ENCODE measurements around the gene AZU1.
A peak's percentile ranks its signal among the peaks of the same experiment; 100 is the strongest.
"Not testable (repeated sequence)": the region's sequence is repeated elsewhere in the genome, so short reads cannot be mapped to it uniquely, and the experiment has no call there.

The AZU1 gene

GRCh38 chr19:821231-821824 lies 6.3 kb upstream of the AZU1 start:
- no peaks in the 10 kb centered on the region for H3K27me3 ChIP-seq (ENCODE audit: low read depth)
- peak in 1 of 2 experiments; percentile 68 for DNase-seq (ENCODE audit: low spot score in 2 of 2)
- H3K9me3 ChIP-seq = no peaks in the 10 kb centered on the region
- no peaks in the 10 kb centered on the region for H3K36me3 ChIP-seq (replicated peaks)
- H3K4me1 ChIP-seq = no peaks in the 10 kb centered on the region
- peak overlapping the region; percentile 42 for H3K4me3 ChIP-seq
- in situ Hi-C loops (cut with MboI; ENCODE audit: low sequenced_read_pairs) = no loop called here

GRCh38 chr19:821825-822503 lies 5.7 kb upstream of the AZU1 start, which contains the start of gene PLPPR3:
TSS of gene PLPPR3 (minus strand) at chr19:821955. CDS start at chr19:821559, 396 bp downstream.
- H3K4me1 ChIP-seq = no peaks in the 10 kb centered on the region
- DNase-seq (ENCODE audit: low spot score in 2 of 2) = peak in 1 of 2 experiments; percentile 51
- H3K4me3 ChIP-seq = peak within 1 kb of the TSS; percentile 42

DNA sequence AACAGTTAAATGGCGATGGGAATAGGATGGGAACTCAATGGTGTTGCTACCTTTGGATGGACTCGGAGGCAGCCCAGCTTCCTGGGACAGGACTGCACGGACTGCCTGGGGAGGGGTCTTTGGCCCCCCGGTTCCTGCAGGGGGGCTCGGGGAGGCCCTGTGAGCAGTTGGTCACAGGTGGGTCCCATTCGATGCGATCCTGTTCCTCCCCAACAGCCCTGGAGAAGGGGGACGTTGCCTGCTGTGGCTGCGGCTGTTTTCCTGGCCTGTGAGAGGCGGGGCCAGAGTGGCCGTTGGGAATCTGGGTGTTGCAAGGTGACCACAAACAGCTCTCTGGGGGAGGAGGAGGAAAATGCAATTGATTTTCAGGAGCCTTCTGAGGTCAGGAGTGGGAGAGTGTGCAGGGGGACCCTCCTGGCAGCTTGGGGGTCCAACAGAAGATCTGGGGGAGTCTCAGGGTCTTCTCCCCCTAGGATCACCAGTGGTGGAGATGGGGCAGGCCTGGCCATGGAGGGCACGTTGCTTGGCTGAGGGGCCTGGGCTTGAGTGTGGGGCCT lies 4.0 kb upstream of the AZU1 start:
- Histone ChIP-seq H3K9me3 (no peaks in the 10 kb centered on the region), H3K4me1 (no peaks in the 10 kb centered on the region), H3K27me3 (ENCODE audit: low read depth) (no peaks in the 10 kb centered on the region), H3K4me3 (no peak overlapping the region), H3K36me3 (replicated peaks) (no peaks in the 10 kb centered on the region)
- in situ Hi-C loops (cut with MboI; ENCODE audit: low sequenced_read_pairs) = no loop called here
- DNase-seq (ENCODE audit: low spot score in 2 of 2) = no peak

More at GRCh38 chr19:821825-822503, 5.7 kb upstream of the AZU1 start, which contains the start of gene PLPPR3:
- Histone ChIP-seq H3K36me3 (replicated peaks) (no peaks in the 10 kb centered on the region), H3K27me3 (ENCODE audit: low read depth) (no peaks in the 10 kb centered on the region), H3K9me3 (no peaks in the 10 kb centered on the region)
- in situ Hi-C loops (cut with MboI; ENCODE audit: low sequenced_read_pairs) = no loop called here

DNA sequence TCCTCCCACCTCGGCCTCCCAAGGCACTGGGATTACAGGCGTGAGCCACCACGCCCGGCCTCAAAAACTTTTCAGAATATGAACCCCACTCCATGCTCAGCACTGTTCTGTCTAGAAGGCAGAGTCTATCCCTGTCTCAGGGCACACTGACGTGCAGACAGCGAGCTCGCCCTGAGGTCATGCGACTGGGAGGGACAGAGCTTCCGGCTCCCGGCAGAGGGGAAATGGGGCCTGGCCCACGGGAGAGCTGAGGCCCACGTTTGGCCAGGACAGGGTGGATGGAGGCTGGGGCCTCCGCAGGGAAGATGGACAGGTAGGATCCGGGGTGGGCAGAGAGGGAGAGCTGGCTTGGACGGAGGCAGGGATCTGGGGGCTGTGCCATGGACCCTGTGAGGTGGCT lies 2.8 kb upstream of the AZU1 start:
- H3K4me1 ChIP-seq = no peaks in the 10 kb centered on the region
- in situ Hi-C loops (cut with MboI; ENCODE audit: low sequenced_read_pairs) = no loop called here
- H3K9me3 ChIP-seq = no peaks in the 10 kb centered on the region
- H3K36me3 ChIP-seq (replicated peaks) = no peaks in the 10 kb centered on the region
- H3K4me3 ChIP-seq = no peak overlapping the region
- DNase-seq (ENCODE audit: low spot score in 2 of 2) = no peak
- H3K27me3 ChIP-seq (ENCODE audit: low read depth) = no peaks in the 10 kb centered on the region

GRCh38 chr19:825897-826644 lies 1.6 kb upstream of the AZU1 start:
- in situ Hi-C loops (cut with MboI; ENCODE audit: low sequenced_read_pairs) = no loop called here
- H3K27me3 ChIP-seq (ENCODE audit: low read depth) = no peaks in the 10 kb centered on the region

GRCh38 chr19:827314-827709 lies 325 bp upstream of the AZU1 start:
- Histone ChIP-seq H3K4me1 (no peaks in the 10 kb centered on the region), H3K4me3 (no peak overlapping the region), H3K9me3 (no peaks in the 10 kb centered on the region), H3K36me3 (replicated peaks) (no peaks in the 10 kb centered on the region), H3K27me3 (ENCODE audit: low read depth) (no peaks in the 10 kb centered on the region)
- no peak for DNase-seq (ENCODE audit: low spot score in 2 of 2)
- in situ Hi-C loops (cut with MboI; ENCODE audit: low sequenced_read_pairs) = no loop called here

More at GRCh38 chr19:825897-826644, 1.6 kb upstream of the AZU1 start:
- H3K36me3 ChIP-seq (replicated peaks) = no peaks in the 10 kb centered on the region
- no peaks in the 10 kb centered on the region for H3K9me3 ChIP-seq
- no peak overlapping the region for H3K4me3 ChIP-seq
- H3K4me1 ChIP-seq = no peaks in the 10 kb centered on the region
- no peak for DNase-seq (ENCODE audit: low spot score in 2 of 2)

DNA sequence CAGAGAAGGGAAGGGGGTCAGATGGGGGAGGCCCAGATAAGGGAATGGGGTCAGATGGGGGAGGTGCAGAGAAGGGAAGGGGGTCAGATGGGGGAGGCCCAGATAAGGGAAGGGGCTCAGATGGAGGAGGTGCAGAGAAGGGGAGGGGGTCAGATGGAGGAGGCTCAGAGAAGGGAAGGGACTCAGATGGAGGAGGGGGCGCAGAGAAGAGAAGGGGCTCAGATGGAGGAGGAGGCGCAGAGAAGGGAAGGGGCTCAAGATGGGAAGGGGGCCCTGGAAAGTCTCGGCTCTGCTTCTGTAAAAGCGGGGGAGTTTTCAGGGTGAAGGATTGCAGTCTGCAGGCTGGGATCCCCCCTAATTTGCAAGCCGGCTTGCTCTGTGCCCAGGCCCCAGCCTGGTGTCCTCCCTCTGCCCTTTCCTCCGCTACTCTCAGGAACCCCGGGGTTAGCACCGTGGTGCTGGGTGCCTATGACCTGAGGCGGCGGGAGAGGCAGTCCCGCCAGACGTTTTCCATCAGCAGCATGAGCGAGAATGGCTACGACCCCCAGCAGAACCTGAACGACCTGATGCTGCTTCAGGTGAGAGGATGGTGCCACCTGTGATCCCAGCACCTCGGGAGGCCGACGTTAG lies 1.6 kb downstream of the AZU1 start:
- H3K4me3 ChIP-seq = no peak overlapping the region
- DNase-seq (ENCODE audit: low spot score in 2 of 2) = no peak
- H3K9me3 ChIP-seq = no peaks in the 10 kb centered on the region
- H3K4me1 ChIP-seq = no peaks in the 10 kb centered on the region
- no peaks in the 10 kb centered on the region for H3K36me3 ChIP-seq (replicated peaks)
- in situ Hi-C loops (cut with MboI; ENCODE audit: low sequenced_read_pairs) = no loop called here
- H3K27me3 ChIP-seq (ENCODE audit: low read depth) = no peaks in the 10 kb centered on the region

DNA sequence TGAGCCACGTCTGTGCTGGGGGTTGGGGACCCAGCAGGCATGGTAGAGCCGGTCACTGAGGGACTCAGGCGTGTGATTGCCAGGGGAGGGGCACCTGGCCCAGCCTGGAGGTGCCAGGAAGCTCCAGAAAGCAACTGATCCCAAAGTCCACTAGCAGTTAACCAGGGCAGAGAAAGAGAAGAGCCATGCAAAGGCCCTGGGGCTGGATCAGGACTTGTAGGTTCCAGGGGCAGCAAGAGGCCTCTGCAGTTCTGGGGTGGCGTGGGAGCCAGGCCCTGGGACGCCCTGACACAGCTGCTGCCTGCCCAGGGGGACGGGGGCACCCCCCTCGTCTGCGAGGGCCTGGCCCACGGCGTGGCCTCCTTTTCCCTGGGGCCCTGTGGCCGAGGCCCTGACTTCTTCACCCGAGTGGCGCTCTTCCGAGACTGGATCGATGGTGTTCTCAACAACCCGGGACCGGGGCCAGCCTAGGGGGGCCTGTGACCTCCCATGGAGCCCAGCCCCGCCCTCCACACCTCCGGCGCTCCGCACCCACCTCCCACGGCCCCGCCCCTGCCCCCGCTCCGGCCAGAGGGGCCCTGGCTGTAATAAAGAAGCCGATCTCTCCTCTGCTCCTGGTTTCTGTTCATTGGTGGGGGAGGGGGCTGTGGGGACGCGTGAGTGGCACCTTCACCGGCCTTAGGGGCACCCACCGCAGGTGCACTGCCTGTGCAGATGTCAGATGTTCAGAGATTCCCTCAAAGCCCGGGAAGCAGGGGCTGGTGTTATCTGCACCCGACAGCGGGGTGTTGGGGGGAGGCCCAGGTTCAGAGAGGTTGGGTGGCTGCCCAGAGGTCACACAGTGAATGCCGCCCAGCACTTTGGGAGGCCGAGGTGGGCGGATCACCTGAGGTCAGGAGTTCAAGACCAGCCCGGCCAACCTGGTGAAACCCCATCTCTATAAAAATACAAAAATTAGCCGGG lies 4.1 kb downstream of the AZU1 start:
- in situ Hi-C loops (cut with MboI; ENCODE audit: low sequenced_read_pairs) = no loop called here
- H3K4me1 ChIP-seq = no peaks in the 10 kb centered on the region
- H3K4me3 ChIP-seq = no peak overlapping the region
- H3K36me3 ChIP-seq (replicated peaks) = no peaks in the 10 kb centered on the region
- H3K9me3 ChIP-seq = no peaks in the 10 kb centered on the region
- no peaks in the 10 kb centered on the region for H3K27me3 ChIP-seq (ENCODE audit: low read depth)
- DNase-seq (ENCODE audit: low spot score in 2 of 2) = no peak

- no peak for DNase-seq (ENCODE audit: low spot score in 2 of 2)
- H3K27me3 ChIP-seq (ENCODE audit: low read depth) = no peaks in the 10 kb centered on the region
- H3K4me3 ChIP-seq = no peak overlapping the region
- no peaks in the 10 kb centered on the region for H3K9me3 ChIP-seq
- in situ Hi-C loops (cut with MboI; ENCODE audit: low sequenced_read_pairs) = no loop called here
- no peaks in the 10 kb centered on the region for H3K36me3 ChIP-seq (replicated peaks)
- no peaks in the 10 kb centered on the region for H3K4me1 ChIP-seq
These were observed 6.6 kb downstream of the AZU1 start for GRCh38 chr19:834216-834615.

GRCh38 chr19:835210-835810 lies 7.7 kb downstream of the AZU1 start:
- no peaks in the 10 kb centered on the region for H3K4me1 ChIP-seq
- in situ Hi-C loops (cut with MboI; ENCODE audit: low sequenced_read_pairs) = no loop called here
- H3K27me3 ChIP-seq (ENCODE audit: low read depth) = no peaks in the 10 kb centered on the region
- DNase-seq (ENCODE audit: low spot score in 2 of 2) = no peak
- no peaks in the 10 kb centered on the region for H3K9me3 ChIP-seq
- no peak overlapping the region for H3K4me3 ChIP-seq
- no peaks in the 10 kb centered on the region for H3K36me3 ChIP-seq (replicated peaks)

- H3K9me3 ChIP-seq = no peaks in the 10 kb centered on the region
- no peaks in the 10 kb centered on the region for H3K36me3 ChIP-seq (replicated peaks)
- H3K4me3 ChIP-seq = no peak within 1 kb of the TSS
- no peak for DNase-seq (ENCODE audit: low spot score in 2 of 2)
- in situ Hi-C loops (cut with MboI; ENCODE audit: low sequenced_read_pairs) = no loop called here
- H3K27me3 ChIP-seq (ENCODE audit: low read depth) = peaks cover 12% of the 10 kb centered on the region
- peaks cover 11% of the 10 kb centered on the region for H3K4me1 ChIP-seq
These were observed 13.0 kb downstream of the AZU1 start, which contains the start of gene PRTN3 for GRCh38 chr19:840519-841206. TSS of gene PRTN3 (plus strand) at chr19:840999. CDS start at chr19:841009, 10 bp downstream.

DNA sequence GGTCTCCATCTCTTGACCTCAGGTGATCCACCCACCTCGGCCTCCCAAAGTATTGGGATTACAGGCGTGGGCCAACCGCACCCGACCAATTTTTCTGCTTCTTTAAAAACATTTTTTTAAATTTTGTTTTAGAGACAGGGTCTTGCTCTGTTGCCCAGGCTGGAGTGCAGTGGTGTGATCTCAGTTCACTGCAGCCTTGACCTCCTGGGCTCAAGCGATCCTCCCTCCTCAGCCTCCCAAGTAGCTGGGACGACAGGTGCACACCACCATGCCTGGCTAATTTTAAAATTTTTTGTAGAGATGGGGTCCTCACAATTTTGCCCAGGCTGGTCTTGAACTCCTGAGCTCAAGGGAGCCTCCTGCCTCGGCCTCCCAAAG lies 15.2 kb downstream of the AZU1 start:
- peaks cover 11% of the 10 kb centered on the region for H3K4me1 ChIP-seq
- H3K4me3 ChIP-seq; H3K9me3 ChIP-seq; DNase-seq (ENCODE audit: low spot score in 2 of 2); in situ Hi-C loops (cut with MboI; ENCODE audit: low sequenced_read_pairs); H3K36me3 ChIP-seq (replicated peaks): not testable (repeated sequence)
- H3K27me3 ChIP-seq (ENCODE audit: low read depth) = peaks cover 12% of the 10 kb centered on the region
